ENCODE results near the gene FIZ1.

The FIZ1 gene

GRCh38 chr19:55623130-55623529 is 23.8 kb upstream of the FIZ1 start:
- no peak for TF ChIP-seq CTCF (conservative IDR thresholded peaks at IDR 0.05; ENCODE audit: low read depth, low read length)
- DNase-seq (ENCODE audit: low read depth) = no peak
- H3K4me3 ChIP-seq (ENCODE audit: low read depth, low read length) = no peak overlapping the region

GRCh38 chr19:55622242-55622969 is 23.1 kb upstream of the FIZ1 start:
- no peak for TF ChIP-seq CTCF (conservative IDR thresholded peaks at IDR 0.05; ENCODE audit: low read depth, low read length)
- DNase-seq (ENCODE audit: low read depth) = no peak
- no peak overlapping the region for H3K4me3 ChIP-seq (ENCODE audit: low read depth, low read length)

- no peak for DNase-seq (ENCODE audit: low read depth)
- H3K4me3 ChIP-seq (ENCODE audit: low read depth, low read length) = no peak overlapping the region
- TF ChIP-seq CTCF (conservative IDR thresholded peaks at IDR 0.05; ENCODE audit: low read depth, low read length) = no peak
These were observed 22.4 kb upstream of the FIZ1 start for GRCh38 chr19:55621673-55622231.

- no peak for DNase-seq (ENCODE audit: low read depth)
- no peak for TF ChIP-seq CTCF (conservative IDR thresholded peaks at IDR 0.05; ENCODE audit: low read depth, low read length)
- no peak overlapping the region for H3K4me3 ChIP-seq (ENCODE audit: low read depth, low read length)
These were observed 21.9 kb upstream of the FIZ1 start for GRCh38 chr19:55621205-55621672.

- no peak for TF ChIP-seq CTCF (conservative IDR thresholded peaks at IDR 0.05; ENCODE audit: low read depth, low read length)
- peak; percentile 19 for DNase-seq (ENCODE audit: low read depth)
- H3K4me3 ChIP-seq (ENCODE audit: low read depth, low read length) = no peak overlapping the region
These were observed 21.3 kb upstream of the FIZ1 start for GRCh38 chr19:55620410-55621204.

GRCh38 chr19:55619286-55619685 is 20.0 kb upstream of the FIZ1 start:
- no peak for TF ChIP-seq CTCF (conservative IDR thresholded peaks at IDR 0.05; ENCODE audit: low read depth, low read length)
- peak; percentile 45 for DNase-seq (ENCODE audit: low read depth)
- no peak overlapping the region for H3K4me3 ChIP-seq (ENCODE audit: low read depth, low read length)
